Measurements from ENCODE around the gene CCDC187.

Gene CCDC187

GRCh38 chr9:136311051-136312008 is 7.4 kb upstream of the CCDC187 start:
- DNase-seq (ENCODE audit: low spot score) = no peak

GRCh38 chr9:136310273-136311030 is 6.6 kb upstream of the CCDC187 start:
- no peak for DNase-seq (ENCODE audit: low spot score)

- DNase-seq (ENCODE audit: low spot score) = no peak
Measured at GRCh38 chr9:136309806-136310220, 5.9 kb upstream of the CCDC187 start.

GRCh38 chr9:136309101-136309801 is 5.4 kb upstream of the CCDC187 start:
- no peak for DNase-seq (ENCODE audit: low spot score)

- no peak for DNase-seq (ENCODE audit: low spot score)
Measured at GRCh38 chr9:136308702-136309053, 4.8 kb upstream of the CCDC187 start.

- DNase-seq (ENCODE audit: low spot score) = no peak
Measured at GRCh38 chr9:136308006-136308701, 4.3 kb upstream of the CCDC187 start.

- DNase-seq (ENCODE audit: low spot score) = no peak
Measured at GRCh38 chr9:136307215-136307750, 3.4 kb upstream of the CCDC187 start.

- no peak for DNase-seq (ENCODE audit: low spot score)
Measured at GRCh38 chr9:136306211-136307208, 2.6 kb upstream of the CCDC187 start.

- DNase-seq (ENCODE audit: low spot score) = no peak
Measured at GRCh38 chr9:136305804-136306203, 1.9 kb upstream of the CCDC187 start.

- DNase-seq (ENCODE audit: low spot score) = no peak
Measured at GRCh38 chr9:136304981-136305380, 1.1 kb upstream of the CCDC187 start.

- DNase-seq (ENCODE audit: low spot score) = no peak
Measured at GRCh38 chr9:136304456-136304855, 562 bp upstream of the CCDC187 start.

- no peak for DNase-seq (ENCODE audit: low spot score)
Measured at GRCh38 chr9:136303066-136303824, 649 bp downstream of the CCDC187 start.

GRCh38 chr9:136302527-136302926 is 1.4 kb downstream of the CCDC187 start:
- DNase-seq (ENCODE audit: low spot score) = no peak

- no peak for DNase-seq (ENCODE audit: low spot score)
Measured at GRCh38 chr9:136300866-136301265, 3.0 kb downstream of the CCDC187 start.

GRCh38 chr9:136300016-136300545 is 3.8 kb downstream of the CCDC187 start:
- no peak for DNase-seq (ENCODE audit: low spot score)

- DNase-seq (ENCODE audit: low spot score) = no peak
Measured at GRCh38 chr9:136299541-136299940, 4.4 kb downstream of the CCDC187 start.

GRCh38 chr9:136299116-136299515 is 4.8 kb downstream of the CCDC187 start:
- DNase-seq (ENCODE audit: low spot score) = no peak

- no peak for DNase-seq (ENCODE audit: low spot score)
Measured at GRCh38 chr9:136297766-136298735, 5.8 kb downstream of the CCDC187 start.
